GM12873 (cell line): ENCODE measurements around the gene CDK14.

Source experiments
- CTCF ChIP-seq: IDR thresholded peaks from 2 replicates; pipeline ENCODE4 v1.5.1; 2012; ENCODE audit warnings: low read depth, mild to moderate bottlenecking, moderate library complexity, low read length, control low read depth; ENCODE audit not compliant: insufficient read depth; ENCODE audit errors: missing control alignments

The CDK14 gene

GRCh38 chr7:90844421-90844820 lies 248.3 kb downstream of the CDK14 start:
- TF ChIP-seq CTCF, result no peak

- no peak for TF ChIP-seq CTCF
Measured at GRCh38 chr7:90846192-90846591, 250.1 kb downstream of the CDK14 start.

GRCh38 chr7:90850066-90850465 lies 253.9 kb downstream of the CDK14 start:
- no peak for TF ChIP-seq CTCF

- no peak for TF ChIP-seq CTCF
Measured at GRCh38 chr7:90850471-90850870, 254.3 kb downstream of the CDK14 start.

- TF ChIP-seq CTCF, result no peak
Measured at GRCh38 chr7:90853205-90853604, 257.1 kb downstream of the CDK14 start.

- no peak for TF ChIP-seq CTCF
Measured at GRCh38 chr7:90856351-90857070, 260.4 kb downstream of the CDK14 start.

- TF ChIP-seq CTCF, result no peak
Measured at GRCh38 chr7:90857603-90858002, 261.5 kb downstream of the CDK14 start.
